ENCODE measurements around the gene TIMM13. TPM values are rescaled to one million over a fixed set of nuclear protein-coding genes. Genes with fewer than 3 reads are reported as not detected.
A peak's percentile ranks its signal among the peaks of the same experiment; 100 is the strongest.
"Not testable (repeated sequence)": the region's sequence is repeated elsewhere in the genome, so short reads cannot be mapped to it uniquely, and the experiment has no call there.

Gene TIMM13
- polyA plus RNA-seq, 2 of the 4 experiments (the other 2 are of a cell fraction): 24.7 to 81.2 TPM

DNA sequence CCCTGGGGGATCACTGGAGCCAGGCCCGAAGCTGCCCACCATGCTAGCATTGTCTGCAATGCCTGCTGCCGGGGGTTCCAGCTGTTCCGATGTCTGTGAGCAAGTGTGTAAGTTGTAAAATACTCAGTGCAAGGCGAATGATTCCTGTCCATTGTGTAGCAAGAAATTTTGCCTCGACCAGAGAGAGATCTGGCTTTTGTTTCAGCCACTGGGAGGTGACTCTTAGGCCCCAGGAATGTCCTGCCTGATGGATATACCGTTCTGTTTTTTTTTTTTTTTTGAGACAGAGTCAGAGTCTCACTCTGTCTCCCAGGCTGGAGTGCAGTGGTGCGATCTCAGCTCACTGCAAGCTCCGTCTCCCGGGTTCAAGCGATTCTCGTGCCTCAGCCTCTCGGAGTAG lies 41.2 kb upstream of the TIMM13 start:
- POLR2A ChIA-PET: no interaction called here
- no peak for FAIRE-seq
- 69% methylated on average over 6 of the region's 12 CpGs for WGBS (ENCODE audit: missing lambda C conversion rate)
- Histone ChIP-seq H3K9me3 (no peaks in the 10 kb centered on the region), H3K27ac (peak overlapping the region; percentile 67 to 90; a peak in 5 of 6 replicates), H3K4me2 (peak overlapping the region; percentile 38; the same call in 1 of the 3 replicates), H3K4me3 (no peak overlapping the region), H3K4me1 (peaks cover 19% of the 10 kb centered on the region)
- TF ChIP-seq FOXS1 (CRISPR knock-in tag; IDR thresholded peaks at IDR 0.05) (no peak), NFE2L2 (conservative IDR thresholded peaks at IDR 0.05; ENCODE audit: low read length) (no peak), HOXB5 (CRISPR knock-in tag; IDR thresholded peaks at IDR 0.05) (no peak), NR3C1 (IDR thresholded peaks at IDR 0.05) (no peak)
- TF ChIP-seq, protein P1, sequence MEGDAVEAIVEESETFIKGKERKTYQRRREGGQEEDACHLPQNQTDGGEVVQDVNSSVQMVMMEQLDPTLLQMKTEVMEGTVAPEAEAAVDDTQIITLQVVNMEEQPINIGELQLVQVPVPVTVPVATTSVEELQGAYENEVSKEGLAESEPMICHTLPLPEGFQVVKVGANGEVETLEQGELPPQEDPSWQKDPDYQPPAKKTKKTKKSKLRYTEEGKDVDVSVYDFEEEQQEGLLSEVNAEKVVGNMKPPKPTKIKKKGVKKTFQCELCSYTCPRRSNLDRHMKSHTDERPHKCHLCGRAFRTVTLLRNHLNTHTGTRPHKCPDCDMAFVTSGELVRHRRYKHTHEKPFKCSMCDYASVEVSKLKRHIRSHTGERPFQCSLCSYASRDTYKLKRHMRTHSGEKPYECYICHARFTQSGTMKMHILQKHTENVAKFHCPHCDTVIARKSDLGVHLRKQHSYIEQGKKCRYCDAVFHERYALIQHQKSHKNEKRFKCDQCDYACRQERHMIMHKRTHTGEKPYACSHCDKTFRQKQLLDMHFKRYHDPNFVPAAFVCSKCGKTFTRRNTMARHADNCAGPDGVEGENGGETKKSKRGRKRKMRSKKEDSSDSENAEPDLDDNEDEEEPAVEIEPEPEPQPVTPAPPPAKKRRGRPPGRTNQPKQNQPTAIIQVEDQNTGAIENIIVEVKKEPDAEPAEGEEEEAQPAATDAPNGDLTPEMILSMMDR (IDR thresholded peaks at IDR 0.05): no peak
- no peak for ATAC-seq
- no peak for DNase-seq (ENCODE audit: low read depth in 1 of 2, low spot score in 1 of 2)
- CTCF ChIA-PET: interaction anchor here (0.6 to 10.5 kb wide), 4 partner anchors 77 to 313 kb away, joined by 3 to 156 read pairs (median 3); no protein-coding TSS in a partner anchor

DNA sequence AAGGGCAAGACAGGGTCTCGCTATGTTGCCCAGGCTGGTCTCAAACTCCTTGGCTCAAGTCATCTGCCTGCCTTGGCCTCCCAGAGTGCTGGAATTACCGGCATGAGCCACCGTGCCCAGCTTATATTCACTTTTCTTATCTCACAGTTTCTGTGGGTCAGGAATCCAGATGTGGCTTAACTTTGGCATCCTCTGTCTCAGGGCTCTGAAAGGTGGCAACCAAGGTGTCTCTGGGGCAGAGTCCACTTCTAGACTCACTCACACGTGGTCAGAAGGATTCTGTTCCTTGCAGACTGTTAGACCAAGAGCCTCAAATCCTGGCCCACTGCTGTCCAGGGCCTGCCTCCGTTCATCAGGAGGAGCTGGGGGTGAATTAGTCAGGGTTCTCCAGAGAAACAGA lies 37.0 kb upstream of the TIMM13 start:
- POLR2A ChIA-PET: interaction anchor here (2.1 to 3.9 kb wide), 2 partner anchors 12 kb away, joined by 11 to 44 read pairs; partner anchors contain the start of gene GADD45B
- CTCF ChIA-PET: interaction anchor here (1.5 to 3.5 kb wide), 5 partner anchors 9 to 313 kb away, joined by 3 to 16 read pairs (median 7); partner anchors contain the start of gene AP3D1
- Histone ChIP-seq H3K4me3 (no peak overlapping the region), H3K4me1 (peaks cover 12% of the 10 kb centered on the region), H3K27ac (peak overlapping the region in 1 of 2 experiments; percentile 98; a peak in 3 of 6 replicates), H3K9me3 (no peaks in the 10 kb centered on the region), H3K4me2 (no peak overlapping the region)
- no peak for FAIRE-seq
- no peak for DNase-seq (ENCODE audit: low read depth in 1 of 2, low spot score in 1 of 2)
- 69% methylated on average over 5 of the region's 5 CpGs for WGBS (ENCODE audit: missing lambda C conversion rate)
- ATAC-seq: no peak
- TF ChIP-seq KDM5A (IDR thresholded peaks at IDR 0.05) (no peak), EHMT2 (IDR thresholded peaks at IDR 0.05; ENCODE audit: low read depth) (no peak), MAFK (IDR thresholded peaks at IDR 0.05; ENCODE audit: partially characterized antibody) (no peak), ZSCAN20 (CRISPR knock-in tag; IDR thresholded peaks at IDR 0.05) (no peak), CBX2 (IDR thresholded peaks at IDR 0.05; ENCODE audit: borderline replicate concordance, low read depth) (no peak), CEBPB (IDR thresholded peaks at IDR 0.05) (no peak)
- TF ChIP-seq, protein P2, sequence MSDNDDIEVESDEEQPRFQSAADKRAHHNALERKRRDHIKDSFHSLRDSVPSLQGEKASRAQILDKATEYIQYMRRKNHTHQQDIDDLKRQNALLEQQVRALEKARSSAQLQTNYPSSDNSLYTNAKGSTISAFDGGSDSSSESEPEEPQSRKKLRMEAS (IDR thresholded peaks at IDR 0.05): no peak
- TF ChIP-seq, protein P3, sequence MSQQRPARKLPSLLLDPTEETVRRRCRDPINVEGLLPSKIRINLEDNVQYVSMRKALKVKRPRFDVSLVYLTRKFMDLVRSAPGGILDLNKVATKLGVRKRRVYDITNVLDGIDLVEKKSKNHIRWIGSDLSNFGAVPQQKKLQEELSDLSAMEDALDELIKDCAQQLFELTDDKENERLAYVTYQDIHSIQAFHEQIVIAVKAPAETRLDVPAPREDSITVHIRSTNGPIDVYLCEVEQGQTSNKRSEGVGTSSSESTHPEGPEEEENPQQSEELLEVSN (IDR thresholded peaks at IDR 0.05; ENCODE audit: borderline replicate concordance, low read depth): no peak

DNA sequence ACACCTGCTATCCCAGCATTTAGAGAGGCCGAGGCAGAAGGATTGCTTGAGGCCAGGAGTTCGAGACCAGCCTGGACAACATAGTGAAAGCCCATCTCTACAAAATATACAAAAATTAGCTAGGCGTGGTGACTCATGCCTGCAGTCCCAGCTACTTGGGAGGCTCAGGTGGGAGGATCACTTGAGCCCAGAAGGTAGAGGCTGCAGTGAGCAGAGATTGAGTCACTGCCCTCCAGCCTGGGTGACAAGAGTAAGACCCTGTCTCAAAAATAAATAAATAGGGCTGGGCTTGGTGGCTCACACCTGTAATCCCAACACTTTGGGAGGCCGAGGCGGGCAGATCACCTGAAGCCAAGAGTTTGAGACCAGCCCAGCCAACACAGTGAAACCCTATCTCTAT lies 36.3 kb upstream of the TIMM13 start:
- DNase-seq (ENCODE audit: low read depth in 1 of 2, low spot score in 1 of 2); H3K4me3 ChIP-seq; H3K9me3 ChIP-seq; H3K4me1 ChIP-seq; ATAC-seq; H3K4me2 ChIP-seq; FAIRE-seq; TF ChIP-seq FOSL2 (IDR thresholded peaks at IDR 0.05): not testable (repeated sequence)
- 94% methylated on average over 5 of the region's 5 CpGs for whole genome bisulfite sequencing (ENCODE audit: missing lambda C conversion rate)
- peak overlapping the region; percentile 68 to 98; a peak in 5 of 6 replicates for H3K27ac ChIP-seq
- CTCF ChIA-PET: interaction anchor here (0.8 to 3.5 kb wide), 9 partner anchors 9 to 312 kb away, joined by 3 to 16 read pairs (median 4); partner anchors contain the start of genes AP3D1 and GADD45B
- peak; percentile 10; the same call in 1 of the 2 replicates for TF ChIP-seq FOSL2 (CRISPR knock-in tag; IDR thresholded peaks at IDR 0.05)
- POLR2A ChIA-PET: interaction anchor here (0.8 to 3.9 kb wide), 3 partner anchors 12 to 157 kb away, joined by 3 to 44 read pairs (median 3); partner anchors contain the start of gene GADD45B

DNA sequence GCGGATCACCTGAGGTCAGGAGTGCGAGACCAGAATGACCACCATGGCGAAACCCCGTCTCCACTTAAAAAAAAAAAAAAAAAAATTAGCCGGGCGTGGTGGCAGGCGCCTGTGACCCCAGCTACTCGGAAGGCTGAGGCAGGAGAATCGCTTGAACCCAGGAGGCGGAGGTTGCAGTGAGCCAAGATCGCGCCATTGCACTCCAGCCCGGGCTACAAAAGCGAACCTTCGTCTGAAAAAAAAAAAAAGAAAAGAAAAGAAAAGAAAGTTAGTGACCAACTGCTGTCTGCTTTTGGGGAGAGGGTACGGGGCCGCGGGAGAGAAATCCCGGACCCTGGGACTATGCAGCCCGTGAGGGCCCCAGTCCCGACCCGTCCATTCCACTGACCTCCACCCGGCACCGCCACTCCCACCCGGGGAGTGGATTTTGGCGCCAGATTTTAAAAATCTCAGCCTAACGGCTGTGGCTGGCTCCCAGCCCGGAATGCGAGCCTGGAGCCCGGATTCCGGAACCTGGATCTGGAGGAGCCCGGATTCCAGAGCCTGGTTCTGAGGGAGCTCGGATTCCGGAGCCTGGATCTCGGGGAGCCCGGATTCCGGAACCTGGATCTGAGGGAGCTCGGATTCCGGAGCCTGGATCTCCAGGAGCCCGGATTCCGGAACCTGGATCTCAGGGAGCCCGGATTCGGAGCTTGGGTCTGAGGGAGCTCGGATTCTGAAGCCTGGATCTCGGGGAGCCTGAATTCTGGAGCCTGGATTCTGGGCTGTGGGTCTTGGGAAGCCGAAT lies 35.4 kb upstream of the TIMM13 start:
- ChIA-PET POLR2A (interaction anchor here (0.5 to 3.9 kb wide), 6 partner anchors 9 to 308 kb away, joined by 3 to 44 read pairs (median 3); partner anchors contain the start of gene GADD45B), CTCF (interaction anchor here (0.6 to 3.5 kb wide), 10 partner anchors 9 to 1224 kb away, joined by 3 to 16 read pairs (median 4); partner anchors contain the start of genes AP3D1 and GADD45B)
- FAIRE-seq: peak; percentile 28
- Histone ChIP-seq H3K27ac (peak overlapping the region; percentile 88 to 98), H3K4me2 (peak overlapping the region; percentile 90), H3K4me3 (peak overlapping the region; percentile 58), H3K4me1 (no peaks in the 10 kb centered on the region), H3K9me3 (no peaks in the 10 kb centered on the region)
- peak in 1 of 2 experiments; percentile 96 for DNase-seq (ENCODE audit: low read depth in 1 of 2, low spot score in 1 of 2)
- WGBS (ENCODE audit: missing lambda C conversion rate): 1% methylated on average over 31 of the region's 46 CpGs
- ATAC-seq: peak; percentile 61 to 80
- TF ChIP-seq HDAC2 (IDR thresholded peaks at IDR 0.05): no peak
- no peak for TF ChIP-seq JUNB (IDR thresholded peaks at IDR 0.05)
- TF ChIP-seq, protein P4, sequence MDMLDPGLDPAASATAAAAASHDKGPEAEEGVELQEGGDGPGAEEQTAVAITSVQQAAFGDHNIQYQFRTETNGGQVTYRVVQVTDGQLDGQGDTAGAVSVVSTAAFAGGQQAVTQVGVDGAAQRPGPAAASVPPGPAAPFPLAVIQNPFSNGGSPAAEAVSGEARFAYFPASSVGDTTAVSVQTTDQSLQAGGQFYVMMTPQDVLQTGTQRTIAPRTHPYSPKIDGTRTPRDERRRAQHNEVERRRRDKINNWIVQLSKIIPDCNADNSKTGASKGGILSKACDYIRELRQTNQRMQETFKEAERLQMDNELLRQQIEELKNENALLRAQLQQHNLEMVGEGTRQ (IDR thresholded peaks at IDR 0.05): no peak; the same call in 1 of the 2 replicates
- TF ChIP-seq MAFK (IDR thresholded peaks at IDR 0.05; ENCODE audit: partially characterized antibody): no peak
- no peak for TF ChIP-seq FOSL2 (IDR thresholded peaks at IDR 0.05)
- peak; percentile 68 for TF ChIP-seq FOSL2 (CRISPR knock-in tag; IDR thresholded peaks at IDR 0.05)
- peak; percentile 22; the same call in 1 of the 2 replicates for TF ChIP-seq MYC (IDR thresholded peaks at IDR 0.05; ENCODE audit: borderline replicate concordance, low read length)
- TF ChIP-seq CEBPB (IDR thresholded peaks at IDR 0.05): peak in 1 of 2 experiments; percentile 38; a peak in 1 of 4 replicates
- TF ChIP-seq, protein P5, sequence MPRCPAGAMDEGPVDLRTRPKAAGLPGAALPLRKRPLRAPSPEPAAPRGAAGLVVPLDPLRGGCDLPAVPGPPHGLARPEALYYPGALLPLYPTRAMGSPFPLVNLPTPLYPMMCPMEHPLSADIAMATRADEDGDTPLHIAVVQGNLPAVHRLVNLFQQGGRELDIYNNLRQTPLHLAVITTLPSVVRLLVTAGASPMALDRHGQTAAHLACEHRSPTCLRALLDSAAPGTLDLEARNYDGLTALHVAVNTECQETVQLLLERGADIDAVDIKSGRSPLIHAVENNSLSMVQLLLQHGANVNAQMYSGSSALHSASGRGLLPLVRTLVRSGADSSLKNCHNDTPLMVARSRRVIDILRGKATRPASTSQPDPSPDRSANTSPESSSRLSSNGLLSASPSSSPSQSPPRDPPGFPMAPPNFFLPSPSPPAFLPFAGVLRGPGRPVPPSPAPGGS (IDR thresholded peaks at IDR 0.05): no peak
- TF ChIP-seq CHD2 (IDR thresholded peaks at IDR 0.05; ENCODE audit: low read length, partially characterized antibody): no peak
- TF ChIP-seq TFCP2L1 (CRISPR knock-in tag; IDR thresholded peaks at IDR 0.05): 0 out of 2 replicates have a peak, but pooled peaks have one; percentile 37
- no peak for TF ChIP-seq ZFP36 (IDR thresholded peaks at IDR 0.05; ENCODE audit: borderline replicate concordance, partially characterized antibody)
- 0 out of 3 replicates have a peak, but pooled peaks have one; percentile 29 for TF ChIP-seq SMC3 (IDR thresholded peaks at IDR 0.05)
